NCI-H748 (cell line): ENCODE results near the gene CLEC19A.
A peak's percentile ranks its signal among the peaks of the same experiment; 100 is the strongest.
"Not testable (repeated sequence)": the region's sequence is repeated elsewhere in the genome, so short reads cannot be mapped to it uniquely, and the experiment has no call there.

Source experiments
- DNase-seq: peaks from one replicate; lab custom pipeline; 2025; ENCODE audit not compliant: unreplicated experiment; lab: John Stamatoyannopoulos, UW

CLEC19A gene

DNA sequence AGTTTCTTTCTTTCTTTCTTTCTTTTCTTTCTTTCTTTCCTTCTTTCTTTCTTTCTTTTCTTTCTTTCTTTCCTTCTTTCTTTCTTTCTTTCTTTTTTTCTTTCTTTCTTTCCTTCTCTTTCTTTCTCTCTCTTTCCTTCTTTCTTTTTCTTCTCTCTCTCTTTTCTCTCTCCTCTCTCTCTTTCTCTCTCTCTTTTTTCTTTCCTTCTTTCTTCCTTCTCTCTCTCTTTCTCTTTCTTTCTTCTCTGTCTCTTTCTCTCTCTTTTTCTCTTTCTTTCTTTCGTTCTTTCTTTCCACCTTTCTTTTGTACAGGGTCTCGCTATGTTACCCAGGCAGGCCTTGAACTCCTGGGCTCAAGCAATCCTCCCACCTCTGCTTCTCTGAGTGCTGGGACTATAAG, 35.7 kb downstream of the CLEC19A start:
- not testable (repeated sequence) for DNase-seq

DNA sequence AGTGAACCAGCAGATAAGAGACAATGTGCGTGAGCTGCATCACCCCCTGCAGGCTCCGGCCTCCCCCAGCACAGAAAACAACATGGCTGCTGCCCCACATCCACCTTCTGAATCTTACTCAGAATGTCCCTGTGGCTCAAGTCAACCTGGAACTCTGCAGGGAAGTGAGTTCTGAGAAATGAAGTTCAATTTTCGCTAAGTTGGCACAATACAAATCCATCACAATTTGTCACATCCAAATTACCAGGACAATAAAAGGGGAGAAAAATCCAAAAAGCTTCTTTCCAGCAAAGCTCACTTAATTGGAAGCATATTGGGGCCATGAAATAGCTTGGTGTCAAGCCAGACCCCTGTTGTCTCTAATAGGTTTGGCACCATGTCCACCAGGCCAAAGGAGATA, 38.1 kb downstream of the CLEC19A start:
- no peak for DNase-seq

DNA sequence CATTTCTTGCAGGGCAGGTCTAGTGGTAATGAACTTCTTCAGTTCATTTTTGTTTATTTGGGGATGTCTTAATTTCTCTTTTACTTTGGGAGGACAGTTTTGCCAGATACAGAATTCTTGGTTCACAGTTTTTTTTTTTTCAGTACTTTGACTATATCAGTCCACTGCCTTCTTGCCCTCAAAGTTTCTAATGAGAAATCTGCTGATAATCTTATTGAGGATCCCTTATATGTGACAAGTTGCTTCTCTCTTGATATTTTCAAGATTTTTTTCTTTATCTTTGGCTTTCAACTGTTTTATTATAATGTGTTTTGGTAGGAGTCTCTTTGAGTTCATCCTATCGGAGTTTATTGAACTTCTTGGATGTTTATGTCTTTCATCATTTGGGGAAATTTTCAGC, 42.8 kb downstream of the CLEC19A start:
- DNase-seq, result no peak

DNA sequence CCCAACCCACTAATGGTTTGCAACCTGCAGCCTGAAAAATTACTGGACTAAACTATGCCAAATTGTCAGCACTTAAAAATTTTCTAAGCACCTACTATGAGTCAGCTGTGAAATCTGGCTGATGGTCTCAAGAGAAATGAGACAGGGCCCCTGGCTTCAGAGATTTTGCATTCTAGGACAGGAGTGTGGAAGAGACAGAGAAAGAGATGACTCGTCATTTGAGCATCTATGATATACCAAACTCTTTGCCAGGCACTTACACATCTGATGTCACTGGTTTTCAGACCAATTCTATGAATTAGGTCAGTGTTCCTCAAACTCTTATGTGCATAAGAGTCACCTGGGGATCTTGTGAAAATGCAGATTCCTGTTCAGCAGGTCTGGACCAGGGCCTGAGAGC, 44.4 kb downstream of the CLEC19A start:
- DNase-seq, result no peak

DNA sequence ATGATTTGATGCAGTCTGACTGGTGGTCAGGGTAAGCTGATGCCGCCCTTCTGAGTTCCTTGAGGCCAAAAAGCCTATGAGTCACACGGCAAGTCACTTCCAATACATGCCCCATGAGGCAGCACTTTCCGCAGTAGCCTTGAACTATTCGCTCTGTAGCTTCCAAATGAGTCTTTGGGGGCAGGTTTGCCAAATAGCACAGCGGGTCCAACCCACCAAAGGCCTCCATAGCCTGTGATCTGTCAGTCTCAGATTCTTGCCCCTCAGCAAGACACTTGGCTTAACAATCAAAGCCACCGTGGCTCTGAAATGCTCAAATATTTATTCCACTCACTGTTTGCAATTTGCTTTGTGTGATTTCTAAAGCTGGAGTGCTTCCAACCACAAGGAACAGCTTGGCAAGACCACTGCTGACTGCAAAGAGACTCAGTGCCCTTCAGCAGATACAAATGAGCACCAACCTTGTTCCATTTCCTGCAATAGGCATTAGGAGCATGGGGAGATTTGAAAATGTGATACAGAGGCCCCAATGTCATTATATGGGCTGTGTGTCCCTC, 45.4 kb downstream of the CLEC19A start:
- DNase-seq, result no peak

DNA sequence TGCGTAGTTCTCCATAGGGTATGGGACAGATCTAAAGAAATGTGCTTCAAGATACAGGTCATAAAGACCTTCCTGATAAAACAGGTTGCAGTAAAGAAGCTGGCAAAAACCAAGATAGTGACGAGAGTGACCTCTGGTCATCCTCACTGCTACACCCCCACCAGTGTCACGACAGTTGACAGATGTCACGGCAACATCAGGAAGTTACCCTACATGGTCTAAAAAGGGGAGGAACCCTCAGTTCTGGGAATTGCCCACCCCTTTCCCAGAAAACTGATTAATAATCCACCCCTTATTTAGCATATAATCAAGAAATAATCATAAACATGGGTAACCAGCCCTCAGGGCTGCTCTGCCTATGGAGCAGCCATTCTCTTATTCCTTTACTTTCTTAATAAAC, 46.3 kb downstream of the CLEC19A start:
- no peak for DNase-seq

DNA sequence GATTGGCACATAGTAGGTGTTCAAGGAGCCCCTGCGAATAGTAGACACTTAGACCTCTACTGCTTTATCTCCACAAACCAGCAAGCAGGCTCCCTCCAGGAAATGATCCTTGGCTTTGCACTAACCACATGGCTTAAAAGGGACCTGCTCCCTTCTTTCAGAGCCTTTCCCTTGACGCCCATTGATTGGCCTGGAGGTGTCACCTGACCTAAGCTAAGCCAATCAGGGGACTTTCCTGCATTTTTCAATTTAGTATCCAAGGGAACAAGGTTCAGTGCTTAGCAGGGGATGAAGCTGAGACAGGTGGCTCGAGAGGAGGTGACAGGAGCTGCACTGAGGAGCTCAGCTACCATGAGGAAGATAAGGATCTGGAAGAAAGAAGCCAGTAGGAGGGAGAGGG, 52.8 kb downstream of the CLEC19A start:
- DNase-seq, result peak; percentile 29

DNA sequence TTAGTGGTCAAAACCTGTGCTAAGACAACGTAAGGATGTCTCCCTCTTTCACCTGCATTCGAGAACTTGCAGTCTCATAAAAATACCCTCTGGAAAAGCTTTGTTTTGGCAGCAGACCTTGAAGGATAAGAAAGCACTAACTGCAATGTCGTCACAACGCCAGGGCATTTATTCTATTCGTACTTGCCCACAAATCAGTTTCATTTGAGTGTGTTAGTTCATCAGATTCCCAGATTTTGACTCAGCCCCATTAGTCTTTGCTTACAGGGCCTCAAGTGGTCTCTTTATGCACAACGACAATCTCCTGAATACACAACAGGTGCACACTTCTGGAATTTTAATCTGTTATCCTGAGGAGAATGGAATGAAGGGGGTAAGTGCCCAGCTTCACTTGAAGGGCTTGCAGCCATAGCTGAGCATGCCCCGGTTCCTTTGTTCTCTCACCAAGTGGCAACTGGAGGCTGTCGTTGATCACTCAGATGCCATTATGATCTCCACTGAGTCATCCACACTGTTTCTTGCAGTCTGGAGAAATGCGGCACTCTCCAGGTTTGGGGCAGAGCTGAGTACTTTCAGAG, 58.8 kb downstream of the CLEC19A start:
- DNase-seq, result no peak

DNA sequence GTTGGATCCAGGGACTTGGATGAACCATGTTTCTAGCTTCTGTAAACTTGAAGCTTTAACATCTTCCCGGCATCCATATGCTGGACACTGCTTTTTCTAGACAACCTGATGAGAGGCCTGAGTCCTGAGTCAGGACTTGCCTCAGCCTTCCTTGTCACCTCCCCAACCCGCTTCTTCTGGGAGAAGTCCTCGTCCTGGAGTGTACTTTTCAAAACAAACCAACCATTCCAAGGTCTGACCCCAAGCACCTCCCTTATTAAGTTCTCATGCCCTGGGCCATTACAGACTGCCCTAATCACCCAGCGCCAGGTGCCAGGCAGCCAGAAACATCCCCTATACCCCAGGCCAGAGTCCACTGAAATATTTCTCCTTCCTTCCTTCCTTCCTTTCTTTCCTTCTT, 59.4 kb downstream of the CLEC19A start:
- DNase-seq, result no peak

DNA sequence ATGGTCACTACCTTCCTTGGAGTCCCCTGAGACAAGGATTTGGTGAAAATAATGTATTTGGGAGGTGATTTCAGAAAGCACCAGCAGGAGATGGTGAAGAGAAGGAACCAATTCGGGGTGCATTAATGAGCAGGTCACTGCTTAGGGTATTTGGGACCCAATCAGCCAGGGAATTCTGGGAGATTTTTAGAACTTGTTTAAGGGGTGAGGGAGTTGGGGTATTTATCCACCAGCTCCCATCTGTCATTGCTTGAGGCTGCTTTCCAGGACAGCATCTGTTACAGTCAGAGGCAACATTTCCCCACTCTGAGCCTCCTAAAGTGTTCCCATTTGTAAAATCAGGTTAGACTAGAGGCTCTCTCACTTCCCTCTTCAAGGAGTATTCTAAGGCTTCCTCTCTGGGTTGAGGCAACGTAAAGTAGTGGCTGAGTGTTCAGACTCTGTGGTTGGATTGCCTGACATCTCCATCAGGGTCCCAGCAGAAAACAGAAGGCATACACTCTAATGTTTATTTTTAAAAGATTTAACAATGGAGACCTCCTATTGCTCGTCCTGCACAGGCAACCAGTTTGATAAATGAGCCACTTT, 60.9 kb downstream of the CLEC19A start:
- DNase-seq, result no peak

DNA sequence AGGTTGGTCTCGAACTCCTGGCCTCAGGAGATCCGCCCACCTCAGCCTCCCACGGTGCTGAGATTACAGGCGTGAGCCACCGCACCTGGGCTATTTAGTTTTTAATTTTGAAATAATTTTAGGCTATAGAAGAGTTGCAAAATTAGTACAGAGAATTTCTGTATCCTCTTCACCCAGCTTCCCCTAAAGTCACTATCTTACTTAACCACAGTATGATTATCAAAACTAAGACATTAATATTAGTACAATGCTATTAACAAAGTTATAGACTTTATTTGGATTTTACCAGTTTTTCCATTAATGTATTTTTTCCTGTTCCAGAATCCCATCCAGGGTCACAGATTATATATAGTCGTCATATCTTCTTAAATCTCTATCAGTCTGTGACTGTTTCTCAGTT, 62.6 kb downstream of the CLEC19A start:
- DNase-seq, result no peak

DNA sequence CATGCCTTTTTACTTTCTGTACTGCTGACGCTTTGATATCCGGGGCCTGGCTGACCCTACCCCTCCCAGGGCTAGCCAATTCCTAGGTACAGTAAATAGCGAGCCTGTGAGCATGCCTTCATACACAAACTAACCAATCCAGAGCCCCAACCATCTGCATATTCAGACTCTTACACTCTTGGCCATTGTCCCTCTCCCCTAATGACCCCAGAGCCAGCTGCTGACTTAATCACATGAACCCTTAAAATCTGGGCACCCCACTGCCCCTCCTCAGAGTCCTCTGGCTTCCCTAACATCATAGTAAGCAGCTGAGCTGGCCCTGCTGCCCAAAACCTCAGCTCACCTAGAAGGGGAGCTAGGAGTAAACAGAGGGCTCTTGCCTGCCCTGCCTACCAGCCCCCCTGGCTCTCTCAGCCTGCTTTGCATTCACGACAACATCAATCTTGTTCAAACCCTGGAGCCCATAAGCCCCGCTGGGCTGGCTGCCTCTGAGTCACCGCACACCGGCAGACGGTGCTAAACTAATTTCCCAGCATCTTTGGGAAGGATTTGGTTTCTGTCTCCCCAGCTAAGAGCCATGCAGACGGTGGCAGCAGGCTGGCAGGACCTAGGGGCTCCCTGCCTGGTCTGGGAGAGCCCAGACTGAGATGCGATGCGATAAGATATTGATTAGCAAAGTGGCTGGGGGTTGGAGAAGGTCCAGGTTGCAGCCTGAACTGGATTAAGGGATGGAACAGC, 63.2 kb downstream of the CLEC19A start:
- DNase-seq, result no peak

DNA sequence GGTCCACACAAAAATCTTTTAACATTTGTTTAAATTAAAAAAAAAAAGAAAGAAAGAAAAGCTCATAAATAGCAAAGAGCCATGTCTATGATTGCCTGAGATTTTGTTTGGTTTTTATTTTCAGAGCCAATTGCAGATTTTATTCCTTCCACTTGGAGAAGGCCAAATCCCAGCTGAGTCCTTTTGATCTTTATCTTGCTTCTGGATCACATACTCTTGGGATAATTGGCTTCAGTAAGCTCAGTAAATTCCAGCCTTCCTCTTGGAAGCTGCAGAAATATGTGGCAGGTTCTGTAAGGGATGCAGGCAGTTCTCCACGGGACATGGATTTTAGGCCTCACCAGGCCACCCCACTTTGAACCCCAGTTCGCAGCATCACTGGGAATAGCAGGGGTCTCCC, 68.8 kb downstream of the CLEC19A start:
- DNase-seq, result no peak

DNA sequence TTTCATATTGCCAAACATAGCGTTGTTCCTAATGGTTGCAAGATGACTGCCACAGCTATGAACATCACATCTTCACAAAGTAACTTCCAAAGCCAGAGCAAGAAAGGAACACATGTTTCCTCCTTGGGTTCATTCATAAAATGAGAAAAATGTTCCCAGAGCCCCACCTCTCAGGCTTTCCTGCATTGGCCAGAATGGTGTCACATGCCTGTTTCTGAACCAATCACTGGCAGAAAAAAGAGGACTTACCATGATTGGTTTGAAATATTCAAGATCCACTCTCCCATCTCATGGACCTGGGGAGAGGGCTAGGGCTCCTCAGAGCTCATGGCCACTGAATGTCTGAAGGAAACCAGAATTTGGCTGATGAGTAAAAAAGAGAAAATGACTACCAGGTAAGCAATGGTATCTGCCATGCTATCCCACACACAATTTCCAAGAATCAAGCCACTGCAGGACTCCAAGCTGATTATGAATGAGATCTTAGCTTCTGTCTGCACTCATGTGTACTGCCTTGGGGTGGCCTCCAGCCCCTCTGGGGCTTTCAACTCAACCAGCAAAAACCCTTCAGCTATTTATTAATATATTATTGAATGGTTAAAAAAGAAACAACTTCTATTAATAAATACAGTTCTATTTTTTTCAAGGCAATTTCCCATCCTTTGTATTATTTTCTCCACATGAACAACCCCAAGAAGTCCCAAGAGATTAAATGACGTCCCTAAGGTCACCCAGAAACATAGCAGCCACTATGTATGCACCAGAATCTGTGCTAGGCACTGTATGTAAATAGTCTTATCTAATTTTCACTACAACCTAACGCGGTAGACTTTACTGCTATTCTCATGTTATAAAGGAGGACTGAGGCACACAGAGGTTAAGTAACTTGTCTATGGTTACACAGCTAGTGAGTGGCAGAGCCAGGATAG, 70.8 kb downstream of the CLEC19A start:
- DNase-seq, result no peak

DNA sequence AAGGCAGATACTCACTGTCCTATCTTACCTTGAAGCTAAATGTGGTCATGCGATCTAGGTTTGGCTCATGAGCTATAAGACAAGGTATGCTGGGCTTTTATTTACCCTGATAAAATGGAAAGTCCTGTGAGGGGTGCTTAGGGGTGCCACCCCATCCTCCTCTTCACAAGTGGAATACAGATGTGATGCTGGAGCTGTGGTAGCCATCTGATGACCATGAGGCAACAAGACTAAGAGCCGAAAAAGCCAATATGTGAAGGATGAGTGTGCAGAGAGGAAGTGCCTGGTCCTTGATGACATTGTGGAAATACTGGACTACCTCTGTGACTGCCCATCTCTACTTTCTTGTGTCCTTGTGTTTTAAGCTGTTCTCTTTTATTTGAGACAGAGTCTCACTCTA, 74.0 kb downstream of the CLEC19A start:
- no peak for DNase-seq
